Measurements from ENCODE around the gene SEC22A. TPM values are rescaled to one million over a fixed set of nuclear protein-coding genes. Genes with fewer than 3 reads are reported as not detected.

SEC22A gene
- polyA plus RNA-seq, 1 donor: 16.5 TPM

GRCh38 chr3:123295171-123295900, 93.6 kb downstream of the SEC22A start:
- Histone ChIP-seq H3K4me1 (ENCODE audit: control insufficient read depth, insufficient read depth, low read length) (no peaks in the 10 kb centered on the region), H3K9me3 (ENCODE audit: control insufficient read depth, low read depth, low read length) (no peaks in the 10 kb centered on the region), H3K27me3 (ENCODE audit: control insufficient read depth, insufficient read depth, low read length) (no peaks in the 10 kb centered on the region), H3K36me3 (ENCODE audit: control insufficient read depth, insufficient read depth, low read length) (peaks cover 24% of the 10 kb centered on the region), H3K27ac (ENCODE audit: low read length) (no peak overlapping the region), H3K4me3 (ENCODE audit: low read length) (no peak overlapping the region)
- no peak for DNase-seq
- no CpG with 5 or more reads among the region's 7 CpGs for WGBS (ENCODE audit: insufficient coverage, low lambda C conversion rate)

DNA sequence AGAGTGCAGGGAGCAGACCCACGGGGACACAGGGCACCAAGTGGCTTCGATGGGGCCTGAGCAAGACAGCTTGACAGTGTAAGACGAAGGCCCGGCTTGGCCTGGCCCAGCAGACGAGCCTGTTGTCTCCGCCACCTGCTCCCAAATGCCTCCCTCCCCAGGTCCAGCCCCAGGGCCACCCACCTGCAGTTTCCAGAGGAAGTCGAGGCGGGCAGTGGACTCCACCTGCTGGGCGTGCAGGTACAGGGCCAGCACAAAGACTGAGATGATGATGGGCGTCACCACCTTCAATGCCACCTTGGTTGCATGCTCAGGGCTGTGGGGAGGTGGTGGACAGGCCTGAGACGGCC, 94.1 kb downstream of the SEC22A start:
- no peak overlapping the region for H3K27ac ChIP-seq (ENCODE audit: low read length)
- no peak overlapping the region for H3K4me3 ChIP-seq (ENCODE audit: low read length)
- H3K4me1 ChIP-seq (ENCODE audit: control insufficient read depth, insufficient read depth, low read length): no peaks in the 10 kb centered on the region
- H3K9me3 ChIP-seq (ENCODE audit: control insufficient read depth, low read depth, low read length): no peaks in the 10 kb centered on the region
- H3K36me3 ChIP-seq (ENCODE audit: control insufficient read depth, insufficient read depth, low read length): peaks cover 20% of the 10 kb centered on the region
- no CpG with 5 or more reads among the region's 11 CpGs for WGBS (ENCODE audit: insufficient coverage, low lambda C conversion rate)
- no peaks in the 10 kb centered on the region for H3K27me3 ChIP-seq (ENCODE audit: control insufficient read depth, insufficient read depth, low read length)
- no peak for DNase-seq

GRCh38 chr3:123296261-123296660, 94.5 kb downstream of the SEC22A start:
- Histone ChIP-seq H3K9me3 (ENCODE audit: control insufficient read depth, low read depth, low read length) (no peaks in the 10 kb centered on the region), H3K4me3 (ENCODE audit: low read length) (no peak overlapping the region), H3K27me3 (ENCODE audit: control insufficient read depth, insufficient read depth, low read length) (no peaks in the 10 kb centered on the region), H3K36me3 (ENCODE audit: control insufficient read depth, insufficient read depth, low read length) (peaks cover 17% of the 10 kb centered on the region), H3K4me1 (ENCODE audit: control insufficient read depth, insufficient read depth, low read length) (no peaks in the 10 kb centered on the region), H3K27ac (ENCODE audit: low read length) (no peak overlapping the region)
- no CpG with 5 or more reads among the region's 7 CpGs for WGBS (ENCODE audit: insufficient coverage, low lambda C conversion rate)
- DNase-seq: no peak

DNA sequence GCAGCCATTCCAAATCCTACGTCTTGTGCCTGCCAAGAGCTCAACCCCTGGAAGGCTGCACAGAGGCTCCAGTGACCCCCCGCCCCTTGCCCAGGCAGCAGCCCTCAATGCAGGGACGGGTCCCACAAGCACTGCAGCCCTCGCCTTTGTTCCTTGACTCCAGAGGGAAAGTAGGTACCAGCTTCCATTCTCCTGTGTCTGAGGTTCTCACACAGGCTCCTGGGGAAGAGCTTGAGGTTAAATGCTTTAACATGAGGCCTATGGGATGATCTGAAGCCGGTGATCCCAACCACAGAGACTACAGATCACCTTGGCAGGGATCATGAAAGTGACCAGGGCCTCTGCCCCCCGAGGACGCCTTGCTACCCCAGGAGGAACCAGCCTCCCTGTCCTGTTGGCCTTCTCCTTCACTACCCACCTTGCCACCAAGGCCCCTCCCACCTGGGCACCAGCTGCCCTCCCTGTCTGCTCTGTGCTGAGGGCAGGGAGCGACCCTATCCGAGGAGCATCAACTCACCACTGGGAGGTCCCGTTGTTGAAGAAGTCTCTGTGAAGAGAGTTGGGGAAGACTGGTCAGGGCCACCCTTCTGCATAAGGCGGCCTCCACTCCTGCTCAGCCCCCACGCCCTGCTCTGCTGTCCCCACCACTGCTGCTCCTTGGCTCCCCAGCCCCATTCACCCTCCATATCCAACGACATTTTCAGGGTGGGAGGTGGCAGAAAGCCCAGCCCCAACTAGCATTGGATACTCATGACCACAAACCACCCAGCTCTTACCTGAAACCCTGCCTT, 95.3 kb downstream of the SEC22A start:
- DNase-seq: no peak
- Histone ChIP-seq H3K4me1 (ENCODE audit: control insufficient read depth, insufficient read depth, low read length) (no peaks in the 10 kb centered on the region), H3K9me3 (ENCODE audit: control insufficient read depth, low read depth, low read length) (no peaks in the 10 kb centered on the region), H3K27me3 (ENCODE audit: control insufficient read depth, insufficient read depth, low read length) (no peaks in the 10 kb centered on the region), H3K27ac (ENCODE audit: low read length) (no peak overlapping the region), H3K4me3 (ENCODE audit: low read length) (no peak overlapping the region), H3K36me3 (ENCODE audit: control insufficient read depth, insufficient read depth, low read length) (peaks cover 18% of the 10 kb centered on the region)
- WGBS (ENCODE audit: insufficient coverage, low lambda C conversion rate): no CpG with 5 or more reads among the region's 13 CpGs

GRCh38 chr3:123297627-123297899, 95.8 kb downstream of the SEC22A start:
- H3K9me3 ChIP-seq (ENCODE audit: control insufficient read depth, low read depth, low read length): no peaks in the 10 kb centered on the region
- no peaks in the 10 kb centered on the region for H3K27me3 ChIP-seq (ENCODE audit: control insufficient read depth, insufficient read depth, low read length)
- H3K36me3 ChIP-seq (ENCODE audit: control insufficient read depth, insufficient read depth, low read length): peaks cover 22% of the 10 kb centered on the region
- H3K4me3 ChIP-seq (ENCODE audit: low read length): no peak overlapping the region
- WGBS (ENCODE audit: insufficient coverage, low lambda C conversion rate): 90% methylated on average over 3 of the region's 6 CpGs
- no peak overlapping the region for H3K27ac ChIP-seq (ENCODE audit: low read length)
- no peak for DNase-seq
- no peaks in the 10 kb centered on the region for H3K4me1 ChIP-seq (ENCODE audit: control insufficient read depth, insufficient read depth, low read length)

- Histone ChIP-seq H3K27ac (ENCODE audit: low read length) (no peak overlapping the region), H3K4me3 (ENCODE audit: low read length) (no peak overlapping the region), H3K36me3 (ENCODE audit: control insufficient read depth, insufficient read depth, low read length) (peaks cover 25% of the 10 kb centered on the region), H3K4me1 (ENCODE audit: control insufficient read depth, insufficient read depth, low read length) (no peaks in the 10 kb centered on the region), H3K27me3 (ENCODE audit: control insufficient read depth, insufficient read depth, low read length) (no peaks in the 10 kb centered on the region), H3K9me3 (ENCODE audit: control insufficient read depth, low read depth, low read length) (no peaks in the 10 kb centered on the region)
- no CpG with 5 or more reads among the region's 5 CpGs for WGBS (ENCODE audit: insufficient coverage, low lambda C conversion rate)
- no peak for DNase-seq
Observed at GRCh38 chr3:123298903-123299302, 97.2 kb downstream of the SEC22A start.

- Histone ChIP-seq H3K36me3 (ENCODE audit: control insufficient read depth, insufficient read depth, low read length) (peaks cover 25% of the 10 kb centered on the region), H3K27me3 (ENCODE audit: control insufficient read depth, insufficient read depth, low read length) (no peaks in the 10 kb centered on the region), H3K4me1 (ENCODE audit: control insufficient read depth, insufficient read depth, low read length) (no peaks in the 10 kb centered on the region), H3K27ac (ENCODE audit: low read length) (no peak overlapping the region), H3K4me3 (ENCODE audit: low read length) (no peak overlapping the region), H3K9me3 (ENCODE audit: control insufficient read depth, low read depth, low read length) (no peaks in the 10 kb centered on the region)
- no peak for DNase-seq
- no CpG with 5 or more reads among the region's 8 CpGs for WGBS (ENCODE audit: insufficient coverage, low lambda C conversion rate)
Observed at GRCh38 chr3:123299581-123299980, 97.8 kb downstream of the SEC22A start.

DNA sequence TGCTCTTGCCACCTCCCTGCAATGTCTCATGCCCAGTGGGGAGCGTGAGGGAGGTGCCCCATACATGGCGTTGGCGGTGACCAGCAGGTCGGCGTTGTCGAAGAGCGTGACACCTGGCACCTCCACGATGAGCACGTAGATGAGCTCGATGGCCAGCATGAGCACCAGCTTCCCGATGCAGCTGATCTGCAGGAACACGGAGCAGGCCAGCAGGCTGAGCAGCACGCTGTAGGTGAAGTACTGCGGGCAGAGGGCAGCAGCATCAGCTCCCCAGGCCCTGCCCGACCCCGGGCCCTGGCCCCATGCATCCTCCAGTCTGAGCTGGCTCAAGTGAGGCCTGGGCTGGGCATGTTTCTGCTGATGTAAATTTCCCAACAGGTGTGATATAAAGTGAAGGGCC, 98.3 kb downstream of the SEC22A start:
- no peaks in the 10 kb centered on the region for H3K4me1 ChIP-seq (ENCODE audit: control insufficient read depth, insufficient read depth, low read length)
- H3K36me3 ChIP-seq (ENCODE audit: control insufficient read depth, insufficient read depth, low read length): peaks cover 25% of the 10 kb centered on the region
- no CpG with 5 or more reads among the region's 16 CpGs for WGBS (ENCODE audit: insufficient coverage, low lambda C conversion rate)
- H3K9me3 ChIP-seq (ENCODE audit: control insufficient read depth, low read depth, low read length): no peaks in the 10 kb centered on the region
- no peak for DNase-seq
- H3K27me3 ChIP-seq (ENCODE audit: control insufficient read depth, insufficient read depth, low read length): no peaks in the 10 kb centered on the region
- no peak overlapping the region for H3K27ac ChIP-seq (ENCODE audit: low read length)
- no peak overlapping the region for H3K4me3 ChIP-seq (ENCODE audit: low read length)

DNA sequence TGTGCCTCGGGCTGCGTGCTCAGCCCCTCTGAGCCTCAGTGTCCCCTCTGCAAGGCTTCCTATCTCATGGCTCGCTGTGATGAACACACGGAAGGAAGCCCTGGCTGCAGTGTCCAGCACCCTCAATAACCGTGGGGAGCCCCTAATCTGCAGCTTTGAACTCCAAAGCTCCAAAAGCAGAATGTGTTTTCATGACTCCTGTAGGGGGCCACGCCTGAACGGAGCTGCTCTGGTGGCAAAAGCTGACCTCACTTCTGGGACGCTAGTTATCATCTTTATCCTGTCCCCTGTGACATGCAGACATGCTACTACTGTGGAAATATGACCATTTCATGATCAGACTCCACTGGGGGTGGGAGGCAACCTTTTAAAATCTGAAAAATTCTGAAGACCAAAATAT, 98.8 kb downstream of the SEC22A start:
- Histone ChIP-seq H3K27ac (ENCODE audit: low read length) (no peak overlapping the region), H3K27me3 (ENCODE audit: control insufficient read depth, insufficient read depth, low read length) (no peaks in the 10 kb centered on the region), H3K36me3 (ENCODE audit: control insufficient read depth, insufficient read depth, low read length) (peaks cover 25% of the 10 kb centered on the region), H3K9me3 (ENCODE audit: control insufficient read depth, low read depth, low read length) (no peaks in the 10 kb centered on the region), H3K4me3 (ENCODE audit: low read length) (no peak overlapping the region), H3K4me1 (ENCODE audit: control insufficient read depth, insufficient read depth, low read length) (no peaks in the 10 kb centered on the region)
- DNase-seq: no peak
- WGBS (ENCODE audit: insufficient coverage, low lambda C conversion rate): no CpG with 5 or more reads among the region's 8 CpGs

DNA sequence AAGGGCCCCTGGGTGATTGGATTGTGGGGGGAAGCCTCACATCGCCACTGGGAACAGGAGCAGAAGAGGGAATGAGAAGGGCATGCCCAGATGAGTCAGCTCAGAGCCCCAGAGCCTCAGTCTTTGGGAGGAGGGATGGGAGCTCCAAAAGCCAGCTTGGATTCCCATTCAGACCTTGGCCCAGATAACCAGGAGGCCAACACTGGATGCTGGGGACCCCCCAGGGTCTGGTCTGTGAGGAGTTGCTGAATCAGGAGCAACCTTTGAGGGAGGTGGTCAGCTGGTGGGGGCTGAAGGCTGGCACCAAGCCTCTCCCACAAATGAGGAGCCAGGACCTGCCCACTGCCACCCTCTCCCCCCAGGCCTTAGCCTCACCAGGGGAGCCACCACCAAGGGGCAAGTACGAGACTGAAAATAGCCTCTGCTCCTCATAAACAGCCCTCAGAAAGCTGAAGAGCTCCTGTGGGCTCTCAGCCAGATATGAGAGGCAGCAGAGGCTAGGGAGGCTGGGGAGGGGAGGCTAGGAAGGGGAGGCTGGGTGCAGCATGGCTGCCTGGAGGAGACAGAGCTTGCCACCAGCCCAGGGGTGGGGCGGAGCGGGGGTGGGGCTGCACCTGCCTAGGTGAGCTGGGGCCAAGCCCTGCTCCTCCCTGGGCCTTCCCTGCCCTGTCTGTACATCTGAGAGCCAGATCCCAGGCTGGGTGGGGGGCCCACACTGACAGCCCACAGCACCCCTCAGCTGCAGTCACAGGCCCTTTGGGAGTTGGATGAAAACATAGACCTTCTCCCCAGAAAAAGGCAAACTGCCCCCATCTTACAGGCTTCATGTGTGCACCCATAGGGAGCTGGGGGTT, 99.8 kb downstream of the SEC22A start:
- Histone ChIP-seq H3K4me3 (ENCODE audit: low read length) (no peak overlapping the region), H3K27me3 (ENCODE audit: control insufficient read depth, insufficient read depth, low read length) (no peaks in the 10 kb centered on the region), H3K9me3 (ENCODE audit: control insufficient read depth, low read depth, low read length) (no peaks in the 10 kb centered on the region), H3K27ac (ENCODE audit: low read length) (no peak overlapping the region), H3K4me1 (ENCODE audit: control insufficient read depth, insufficient read depth, low read length) (no peaks in the 10 kb centered on the region), H3K36me3 (ENCODE audit: control insufficient read depth, insufficient read depth, low read length) (peaks cover 25% of the 10 kb centered on the region)
- WGBS (ENCODE audit: insufficient coverage, low lambda C conversion rate): no CpG with 5 or more reads among the region's 4 CpGs
- DNase-seq: no peak

Measured in large intestine (tissue), 3 donors.